ENCODE data around the gene BCL11A.

GRCh38 chr2:60500861-60501260 is 52.6 kb downstream of the BCL11A start:
- TF ChIP-seq EZH2 (IDR thresholded peaks at IDR 0.05), result no peak
- no peak for TF ChIP-seq POLR2AphosphoS5 (IDR thresholded peaks at IDR 0.05; ENCODE audit: borderline replicate concordance, low read depth, low read length)

All from SK-N-MC (cell line).